GM23338 (cell line): ENCODE results near the gene RPL3. TPM values are rescaled to one million over a fixed set of nuclear protein-coding genes. Genes with fewer than 3 reads are reported as not detected.

Experiments
- ATAC-seq: fragments of 200-7000 bp; cut with Tn5 transposase; 3 replicates; pipeline ENCODE4 v1.9.1; 2020
- DNase-seq: peaks from one replicate; pipeline ENCODE4 v3.0.0-alpha.2; 2015; ENCODE audit warnings: low spot score
- H2AFZ ChIP-seq: fragments of 200-600 bp; sonication (generic); 2 replicates; pipeline ENCODE4 v1.8.0; 2016; ENCODE audit warnings: antibody characterized with exemption, mild to moderate bottlenecking, moderate library complexity
- H3F3A ChIP-seq: fragments of 200-600 bp; sonication (generic); replicated peaks from 2 replicates; pipeline ENCODE4 v1.8.0; 2017; ENCODE audit warnings: antibody characterized with exemption, mixed run types, low read depth
- H3K27ac ChIP-seq: fragments of 200-600 bp; sonication (generic); 2 replicates; pipeline ENCODE4 v1.6.1; 2016; ENCODE audit warnings: low read depth
- H3K27me3 ChIP-seq: fragments of 200-600 bp; sonication (generic); 2 replicates; pipeline ENCODE4 v1.8.0; 2016; ENCODE audit warnings: mild to moderate bottlenecking, mixed run types, moderate library complexity; ENCODE audit not compliant: insufficient read depth
- H3K36me3 ChIP-seq: fragments of 200-600 bp; sonication (generic); 2 replicates; pipeline ENCODE4 v1.8.0; 2016; ENCODE audit warnings: mild to moderate bottlenecking; ENCODE audit not compliant: insufficient read depth
- H3K4me1 ChIP-seq: fragments of 200-600 bp; sonication (generic); 2 replicates; pipeline ENCODE4 v1.8.0; 2016; ENCODE audit warnings: mild to moderate bottlenecking, moderate library complexity; ENCODE audit not compliant: insufficient read depth
- H3K4me2 ChIP-seq: fragments of 200-600 bp; sonication (generic); 2 replicates; pipeline ENCODE4 v1.7.1; 2017; ENCODE audit warnings: mixed run types
- H3K4me3 ChIP-seq: fragments of 200-600 bp; sonication (generic); 2 replicates; pipeline ENCODE4 v1.6.1; 2016; ENCODE audit warnings: mixed run types
- H3K79me2 ChIP-seq: fragments of 200-600 bp; sonication (generic); replicated peaks from 2 replicates; pipeline ENCODE4 v1.8.0; 2017; ENCODE audit warnings: mild to moderate bottlenecking; ENCODE audit not compliant: insufficient read depth
- H3K9me2 ChIP-seq: fragments of 200-600 bp; sonication (generic); 2 replicates; pipeline ENCODE4 v1.8.0; 2017; ENCODE audit not compliant: insufficient read depth
- H4K20me1 ChIP-seq: fragments of 200-600 bp; sonication (generic); replicated peaks from 2 replicates; pipeline ENCODE4 v1.8.0; 2017; ENCODE audit warnings: mild to moderate bottlenecking; ENCODE audit not compliant: insufficient read depth
- H3K27ac Mint-ChIP-seq: 2 replicates; pipeline ENCODE4 v1.8.0; 2020; ENCODE audit warnings: inconsistent platforms, mild to moderate bottlenecking, moderate library complexity, mixed read lengths
- H3K27me3 Mint-ChIP-seq: 3 replicates; pipeline ENCODE4 v1.8.0; 2022; ENCODE audit warnings: low read depth, mild to moderate bottlenecking, moderate library complexity, mixed read lengths, inconsistent platforms; ENCODE audit not compliant: insufficient read depth, poor library complexity
- H3K36me3 Mint-ChIP-seq: 3 replicates; pipeline ENCODE4 v1.8.0; 2021; ENCODE audit warnings: low read depth, mild to moderate bottlenecking, inconsistent platforms, moderate library complexity, mixed read lengths
- H3K4me1 Mint-ChIP-seq: 3 replicates; pipeline ENCODE4 v1.8.0; 2020; ENCODE audit warnings: mild to moderate bottlenecking, inconsistent platforms, mixed read lengths
- H3K4me3 Mint-ChIP-seq: 3 replicates; pipeline ENCODE4 v1.8.0; 2021; ENCODE audit warnings: moderate library complexity, mild to moderate bottlenecking, inconsistent platforms, mixed read lengths
- H3K9me3 Mint-ChIP-seq: 3 replicates; pipeline ENCODE4 v1.8.0; 2020; ENCODE audit warnings: moderate library complexity, mild to moderate bottlenecking, inconsistent platforms, mixed read lengths
- CREB1 ChIP-seq: fragments of 250-450 bp; sonication (Bioruptor Pico); IDR thresholded peaks from 2 replicates; pipeline ENCODE4 v1.5.0; 2020; ENCODE audit warnings: low read depth, mild to moderate bottlenecking, moderate library complexity
- EZH2 ChIP-seq: fragments of 200-600 bp; sonication (generic); IDR thresholded peaks from one replicate; pipeline ENCODE4 v1.8.0; 2017; ENCODE audit warnings: antibody characterized with exemption, mild to moderate bottlenecking, low read depth; ENCODE audit not compliant: unreplicated experiment
- EZH2phosphoT487 ChIP-seq: fragments of 200-600 bp; sonication (generic); IDR thresholded peaks from one replicate; pipeline ENCODE4 v1.8.1; 2018; ENCODE audit warnings: antibody characterized with exemption; ENCODE audit not compliant: unreplicated experiment
- JUNB ChIP-seq: IDR thresholded peaks from one replicate; pipeline ENCODE4 v1.6.1; 2016; ENCODE audit warnings: antibody characterized with exemption; ENCODE audit not compliant: unreplicated experiment
- NANOG ChIP-seq: IDR thresholded peaks from 2 replicates; pipeline ENCODE4 v1.6.1; 2016; ENCODE audit warnings: antibody characterized with exemption, borderline replicate concordance
- POLR2AphosphoS5 ChIP-seq: IDR thresholded peaks from 2 replicates; pipeline ENCODE4 v1.6.1; 2016; ENCODE audit warnings: antibody characterized with exemption, low read depth
- STAT1 ChIP-seq: IDR thresholded peaks from one replicate; pipeline ENCODE4 v1.6.1; 2016; ENCODE audit warnings: antibody characterized with exemption; ENCODE audit not compliant: unreplicated experiment
- ZNF114 ChIP-seq: fragments of 250-450 bp; sonication (Bioruptor Pico); IDR thresholded peaks from 2 replicates; pipeline ENCODE4 v1.5.0; 2020; ENCODE audit warnings: mild to moderate bottlenecking, moderate library complexity
- ZNF331 ChIP-seq: fragments of 250-450 bp; sonication (Bioruptor Pico); IDR thresholded peaks from 2 replicates; pipeline ENCODE4 v1.5.0; 2020; ENCODE audit warnings: low read depth, mild to moderate bottlenecking, moderate library complexity
- polyA plus RNA-seq: library from polyadenylated mRNA; unstranded; fragments of >200 nt; fragmentation: Nextera tagmentation; extraction: Ambion mirVana; gene quantifications from 2 replicates; pipeline ENCODE4 v1.2.1, GENCODE V29; 2016
- total RNA-seq: library from RNA; depleted of rRNA; stranded (reverse); fragments of >200 nt; shearing (Covaris generic); gene quantifications from 2 replicates; pipeline ENCODE4 v1.2.3, GENCODE V29; 2014
- TF ChIP-seq, protein P1 (sequence below): IDR thresholded peaks from one replicate; pipeline ENCODE4 v1.6.1; 2018; ENCODE audit warnings: antibody characterized with exemption; ENCODE audit not compliant: unreplicated experiment
- TF ChIP-seq, protein P2 (sequence below), 2 experiments: fragments of 200-600 bp in 1 of 2; sonication (generic) in 1 of 2; conservative IDR thresholded peaks; 2 replicates each; pipeline versions ENCODE4 v1.5.1 to v1.6.1; 2016 to 2017; ENCODE audit warnings: antibody characterized with exemption in 2 of 2, low read depth in 2 of 2, mild to moderate bottlenecking in 2 of 2, moderate library complexity in 1 of 2
- TF ChIP-seq, protein P3 (sequence below): fragments of 250-450 bp; sonication (Bioruptor Pico); IDR thresholded peaks from 2 replicates; pipeline ENCODE4 v1.5.0; 2020; ENCODE audit warnings: mild to moderate bottlenecking, moderate library complexity
- TF ChIP-seq, protein P4 (sequence below): IDR thresholded peaks from 2 replicates; pipeline ENCODE4 v1.6.1; 2016; ENCODE audit warnings: antibody characterized with exemption

The RPL3 gene
- total and polyA plus RNA-seq, 2 experiments from 2014 or later, result 1,983 to 3,244 TPM

DNA sequence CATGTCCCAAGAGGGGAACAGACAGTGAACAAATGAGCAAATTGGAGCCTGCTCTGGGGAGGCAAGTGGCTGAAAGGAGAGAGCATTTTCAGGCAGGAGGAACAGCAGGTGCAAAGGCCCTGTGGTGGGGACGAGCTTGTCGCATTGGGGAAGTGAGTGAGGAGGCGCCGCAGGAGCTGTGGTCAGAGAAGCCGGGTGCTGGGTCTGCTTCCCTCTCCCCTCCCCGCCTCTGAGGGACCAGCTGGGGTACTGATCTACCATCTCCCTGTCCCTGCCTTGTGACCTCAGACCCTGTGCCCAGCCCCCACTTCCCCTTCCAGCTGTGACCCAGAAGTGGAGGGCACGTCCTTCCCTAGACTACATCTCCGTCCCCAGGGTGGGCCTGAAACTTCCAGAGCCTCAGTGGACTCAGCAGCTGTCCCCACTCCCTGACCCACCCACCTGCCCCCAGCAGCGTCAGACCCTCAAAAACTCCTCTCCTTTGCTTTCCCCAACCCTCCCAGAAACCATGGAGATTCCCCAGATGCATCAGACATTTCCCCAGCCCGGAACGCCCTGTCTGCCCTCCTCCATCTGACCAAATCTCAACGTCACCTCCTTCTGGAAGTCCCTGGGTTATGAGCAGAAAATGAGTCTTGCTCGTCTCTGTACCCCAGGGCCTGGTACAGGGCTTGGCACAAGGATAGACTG is 54.9 kb downstream of the RPL3 start:
- Mint-ChIP-seq H3K9me3 (peaks cover 10% of the 10 kb centered on the region), H3K27me3 (peaks cover 15% of the 10 kb centered on the region), H3K36me3 (peaks cover 4% of the 10 kb centered on the region; the same call in 1 of the 3 replicates), H3K4me3 (no peak overlapping the region), H3K27ac (no peak overlapping the region), H3K4me1 (peaks cover 9% of the 10 kb centered on the region; the same call in 2 of the 3 replicates)
- Histone ChIP-seq H3K27me3 (no peaks in the 10 kb centered on the region), H3F3A (no peaks in the 10 kb centered on the region), H3K4me1 (no peaks in the 10 kb centered on the region), H3K9me2 (no peaks in the 10 kb centered on the region), H2AFZ (no peak overlapping the region), H3K4me2 (no peak overlapping the region), H3K4me3 (no peak overlapping the region), H3K27ac (no peak overlapping the region), H3K36me3 (no peaks in the 10 kb centered on the region), H4K20me1 (no peaks in the 10 kb centered on the region), H3K79me2 (no peaks in the 10 kb centered on the region)
- no peak for ATAC-seq
- DNase-seq, result no peak
- TF ChIP-seq, protein P1, sequence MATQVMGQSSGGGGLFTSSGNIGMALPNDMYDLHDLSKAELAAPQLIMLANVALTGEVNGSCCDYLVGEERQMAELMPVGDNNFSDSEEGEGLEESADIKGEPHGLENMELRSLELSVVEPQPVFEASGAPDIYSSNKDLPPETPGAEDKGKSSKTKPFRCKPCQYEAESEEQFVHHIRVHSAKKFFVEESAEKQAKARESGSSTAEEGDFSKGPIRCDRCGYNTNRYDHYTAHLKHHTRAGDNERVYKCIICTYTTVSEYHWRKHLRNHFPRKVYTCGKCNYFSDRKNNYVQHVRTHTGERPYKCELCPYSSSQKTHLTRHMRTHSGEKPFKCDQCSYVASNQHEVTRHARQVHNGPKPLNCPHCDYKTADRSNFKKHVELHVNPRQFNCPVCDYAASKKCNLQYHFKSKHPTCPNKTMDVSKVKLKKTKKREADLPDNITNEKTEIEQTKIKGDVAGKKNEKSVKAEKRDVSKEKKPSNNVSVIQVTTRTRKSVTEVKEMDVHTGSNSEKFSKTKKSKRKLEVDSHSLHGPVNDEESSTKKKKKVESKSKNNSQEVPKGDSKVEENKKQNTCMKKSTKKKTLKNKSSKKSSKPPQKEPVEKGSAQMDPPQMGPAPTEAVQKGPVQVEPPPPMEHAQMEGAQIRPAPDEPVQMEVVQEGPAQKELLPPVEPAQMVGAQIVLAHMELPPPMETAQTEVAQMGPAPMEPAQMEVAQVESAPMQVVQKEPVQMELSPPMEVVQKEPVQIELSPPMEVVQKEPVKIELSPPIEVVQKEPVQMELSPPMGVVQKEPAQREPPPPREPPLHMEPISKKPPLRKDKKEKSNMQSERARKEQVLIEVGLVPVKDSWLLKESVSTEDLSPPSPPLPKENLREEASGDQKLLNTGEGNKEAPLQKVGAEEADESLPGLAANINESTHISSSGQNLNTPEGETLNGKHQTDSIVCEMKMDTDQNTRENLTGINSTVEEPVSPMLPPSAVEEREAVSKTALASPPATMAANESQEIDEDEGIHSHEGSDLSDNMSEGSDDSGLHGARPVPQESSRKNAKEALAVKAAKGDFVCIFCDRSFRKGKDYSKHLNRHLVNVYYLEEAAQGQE, result no peak
- TF ChIP-seq EZH2 (no peak), STAT1 (no peak), JUNB (no peak), POLR2AphosphoS5 (no peak), ZNF331 (CRISPR knock-in tag) (no peak), EZH2phosphoT487 (no peak), NANOG (no peak), ZNF114 (CRISPR knock-in tag) (no peak), CREB1 (CRISPR knock-in tag) (no peak)
- TF ChIP-seq, protein P2, sequence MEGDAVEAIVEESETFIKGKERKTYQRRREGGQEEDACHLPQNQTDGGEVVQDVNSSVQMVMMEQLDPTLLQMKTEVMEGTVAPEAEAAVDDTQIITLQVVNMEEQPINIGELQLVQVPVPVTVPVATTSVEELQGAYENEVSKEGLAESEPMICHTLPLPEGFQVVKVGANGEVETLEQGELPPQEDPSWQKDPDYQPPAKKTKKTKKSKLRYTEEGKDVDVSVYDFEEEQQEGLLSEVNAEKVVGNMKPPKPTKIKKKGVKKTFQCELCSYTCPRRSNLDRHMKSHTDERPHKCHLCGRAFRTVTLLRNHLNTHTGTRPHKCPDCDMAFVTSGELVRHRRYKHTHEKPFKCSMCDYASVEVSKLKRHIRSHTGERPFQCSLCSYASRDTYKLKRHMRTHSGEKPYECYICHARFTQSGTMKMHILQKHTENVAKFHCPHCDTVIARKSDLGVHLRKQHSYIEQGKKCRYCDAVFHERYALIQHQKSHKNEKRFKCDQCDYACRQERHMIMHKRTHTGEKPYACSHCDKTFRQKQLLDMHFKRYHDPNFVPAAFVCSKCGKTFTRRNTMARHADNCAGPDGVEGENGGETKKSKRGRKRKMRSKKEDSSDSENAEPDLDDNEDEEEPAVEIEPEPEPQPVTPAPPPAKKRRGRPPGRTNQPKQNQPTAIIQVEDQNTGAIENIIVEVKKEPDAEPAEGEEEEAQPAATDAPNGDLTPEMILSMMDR (conservative IDR thresholded peaks at IDR 0.05; ENCODE audit: low read depth in 2 of 2), result no peak; a peak in 1 of 4 replicates
- TF ChIP-seq, protein P3, sequence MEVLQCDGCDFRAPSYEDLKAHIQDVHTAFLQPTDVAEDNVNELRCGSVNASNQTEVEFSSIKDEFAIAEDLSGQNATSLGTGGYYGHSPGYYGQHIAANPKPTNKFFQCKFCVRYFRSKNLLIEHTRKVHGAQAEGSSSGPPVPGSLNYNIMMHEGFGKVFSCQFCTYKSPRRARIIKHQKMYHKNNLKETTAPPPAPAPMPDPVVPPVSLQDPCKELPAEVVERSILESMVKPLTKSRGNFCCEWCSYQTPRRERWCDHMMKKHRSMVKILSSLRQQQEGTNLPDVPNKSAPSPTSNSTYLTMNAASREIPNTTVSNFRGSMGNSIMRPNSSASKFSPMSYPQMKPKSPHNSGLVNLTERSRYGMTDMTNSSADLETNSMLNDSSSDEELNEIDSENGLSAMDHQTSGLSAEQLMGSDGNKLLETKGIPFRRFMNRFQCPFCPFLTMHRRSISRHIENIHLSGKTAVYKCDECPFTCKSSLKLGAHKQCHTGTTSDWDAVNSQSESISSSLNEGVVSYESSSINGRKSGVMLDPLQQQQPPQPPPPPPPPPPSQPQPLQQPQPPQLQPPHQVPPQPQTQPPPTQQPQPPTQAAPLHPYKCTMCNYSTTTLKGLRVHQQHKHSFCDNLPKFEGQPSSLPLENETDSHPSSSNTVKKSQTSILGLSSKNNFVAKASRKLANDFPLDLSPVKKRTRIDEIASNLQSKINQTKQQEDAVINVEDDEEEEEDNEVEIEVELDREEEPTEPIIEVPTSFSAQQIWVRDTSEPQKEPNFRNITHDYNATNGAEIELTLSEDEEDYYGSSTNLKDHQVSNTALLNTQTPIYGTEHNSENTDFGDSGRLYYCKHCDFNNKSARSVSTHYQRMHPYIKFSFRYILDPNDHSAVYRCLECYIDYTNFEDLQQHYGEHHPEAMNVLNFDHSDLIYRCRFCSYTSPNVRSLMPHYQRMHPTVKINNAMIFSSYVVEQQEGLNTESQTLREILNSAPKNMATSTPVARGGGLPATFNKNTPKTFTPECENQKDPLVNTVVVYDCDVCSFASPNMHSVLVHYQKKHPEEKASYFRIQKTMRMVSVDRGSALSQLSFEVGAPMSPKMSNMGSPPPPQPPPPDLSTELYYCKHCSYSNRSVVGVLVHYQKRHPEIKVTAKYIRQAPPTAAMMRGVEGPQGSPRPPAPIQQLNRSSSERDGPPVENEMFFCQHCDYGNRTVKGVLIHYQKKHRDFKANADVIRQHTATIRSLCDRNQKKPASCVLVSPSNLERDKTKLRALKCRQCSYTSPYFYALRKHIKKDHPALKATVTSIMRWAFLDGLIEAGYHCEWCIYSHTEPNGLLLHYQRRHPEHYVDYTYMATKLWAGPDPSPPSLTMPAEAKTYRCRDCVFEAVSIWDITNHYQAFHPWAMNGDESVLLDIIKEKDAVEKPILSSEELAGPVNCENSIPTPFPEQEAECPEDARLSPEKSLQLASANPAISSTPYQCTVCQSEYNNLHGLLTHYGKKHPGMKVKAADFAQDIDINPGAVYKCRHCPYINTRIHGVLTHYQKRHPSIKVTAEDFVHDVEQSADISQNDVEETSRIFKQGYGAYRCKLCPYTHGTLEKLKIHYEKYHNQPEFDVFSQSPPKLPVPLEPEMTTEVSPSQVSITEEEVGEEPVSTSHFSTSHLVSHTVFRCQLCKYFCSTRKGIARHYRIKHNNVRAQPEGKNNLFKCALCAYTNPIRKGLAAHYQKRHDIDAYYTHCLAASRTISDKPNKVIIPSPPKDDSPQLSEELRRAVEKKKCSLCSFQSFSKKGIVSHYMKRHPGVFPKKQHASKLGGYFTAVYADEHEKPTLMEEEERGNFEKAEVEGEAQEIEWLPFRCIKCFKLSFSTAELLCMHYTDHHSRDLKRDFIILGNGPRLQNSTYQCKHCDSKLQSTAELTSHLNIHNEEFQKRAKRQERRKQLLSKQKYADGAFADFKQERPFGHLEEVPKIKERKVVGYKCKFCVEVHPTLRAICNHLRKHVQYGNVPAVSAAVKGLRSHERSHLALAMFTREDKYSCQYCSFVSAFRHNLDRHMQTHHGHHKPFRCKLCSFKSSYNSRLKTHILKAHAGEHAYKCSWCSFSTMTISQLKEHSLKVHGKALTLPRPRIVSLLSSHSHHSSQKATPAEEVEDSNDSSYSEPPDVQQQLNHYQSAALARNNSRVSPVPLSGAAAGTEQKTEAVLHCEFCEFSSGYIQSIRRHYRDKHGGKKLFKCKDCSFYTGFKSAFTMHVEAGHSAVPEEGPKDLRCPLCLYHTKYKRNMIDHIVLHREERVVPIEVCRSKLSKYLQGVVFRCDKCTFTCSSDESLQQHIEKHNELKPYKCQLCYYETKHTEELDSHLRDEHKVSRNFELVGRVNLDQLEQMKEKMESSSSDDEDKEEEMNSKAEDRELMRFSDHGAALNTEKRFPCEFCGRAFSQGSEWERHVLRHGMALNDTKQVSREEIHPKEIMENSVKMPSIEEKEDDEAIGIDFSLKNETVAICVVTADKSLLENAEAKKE, result no peak
- TF ChIP-seq, protein P4, sequence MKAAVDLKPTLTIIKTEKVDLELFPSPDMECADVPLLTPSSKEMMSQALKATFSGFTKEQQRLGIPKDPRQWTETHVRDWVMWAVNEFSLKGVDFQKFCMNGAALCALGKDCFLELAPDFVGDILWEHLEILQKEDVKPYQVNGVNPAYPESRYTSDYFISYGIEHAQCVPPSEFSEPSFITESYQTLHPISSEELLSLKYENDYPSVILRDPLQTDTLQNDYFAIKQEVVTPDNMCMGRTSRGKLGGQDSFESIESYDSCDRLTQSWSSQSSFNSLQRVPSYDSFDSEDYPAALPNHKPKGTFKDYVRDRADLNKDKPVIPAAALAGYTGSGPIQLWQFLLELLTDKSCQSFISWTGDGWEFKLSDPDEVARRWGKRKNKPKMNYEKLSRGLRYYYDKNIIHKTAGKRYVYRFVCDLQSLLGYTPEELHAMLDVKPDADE, result no peak
